Ishikawa (cell line): ENCODE results near the gene RNF227.

ENCODE experiments used
- CEBPB ChIP-seq: IDR thresholded peaks from 2 replicates; pipeline ENCODE4 v1.6.1; 2012
- CREB1 ChIP-seq: IDR thresholded peaks from 2 replicates; pipeline ENCODE4 v1.6.1; 2012; ENCODE audit warnings: low read depth
- EGR1 ChIP-seq: IDR thresholded peaks from 2 replicates; pipeline ENCODE4 v1.6.1; 2012
- EP300 ChIP-seq: IDR thresholded peaks from 2 replicates; pipeline ENCODE4 v1.6.1; 2012; ENCODE audit warnings: borderline replicate concordance
- FOXM1 ChIP-seq: IDR thresholded peaks from 2 replicates; pipeline ENCODE4 v1.6.1; 2012; ENCODE audit warnings: low read depth, borderline replicate concordance
- NFIC ChIP-seq: IDR thresholded peaks from 2 replicates; pipeline ENCODE4 v1.6.1; 2012
- RAD21 ChIP-seq: IDR thresholded peaks from 2 replicates; pipeline ENCODE4 v1.6.1; 2012; ENCODE audit warnings: low read depth
- TAF1 ChIP-seq: IDR thresholded peaks from 2 replicates; pipeline ENCODE4 v1.6.1; 2012; ENCODE audit warnings: low read depth, mild to moderate bottlenecking
- TCF12 ChIP-seq: IDR thresholded peaks from 2 replicates; pipeline ENCODE4 v1.6.1; 2012; ENCODE audit warnings: low read depth
- TEAD4 ChIP-seq: IDR thresholded peaks from 2 replicates; pipeline ENCODE4 v1.6.1; 2012
- YY1 ChIP-seq: IDR thresholded peaks from 2 replicates; pipeline ENCODE4 v1.6.1; 2012; ENCODE audit warnings: low read depth
- ZBTB7A ChIP-seq: IDR thresholded peaks from 2 replicates; pipeline ENCODE4 v1.6.1; 2012; ENCODE audit warnings: low read depth
- TF ChIP-seq, protein P1 (sequence below): IDR thresholded peaks from 2 replicates; pipeline ENCODE4 v1.6.1; 2012
- TF ChIP-seq, protein P2 (sequence below): IDR thresholded peaks from 2 replicates; pipeline ENCODE4 v1.6.1; 2012; ENCODE audit warnings: low read depth, mild to moderate bottlenecking
- TF ChIP-seq, protein P3 (sequence below): IDR thresholded peaks from 2 replicates; pipeline ENCODE4 v1.6.1; 2012

The RNF227 gene

DNA sequence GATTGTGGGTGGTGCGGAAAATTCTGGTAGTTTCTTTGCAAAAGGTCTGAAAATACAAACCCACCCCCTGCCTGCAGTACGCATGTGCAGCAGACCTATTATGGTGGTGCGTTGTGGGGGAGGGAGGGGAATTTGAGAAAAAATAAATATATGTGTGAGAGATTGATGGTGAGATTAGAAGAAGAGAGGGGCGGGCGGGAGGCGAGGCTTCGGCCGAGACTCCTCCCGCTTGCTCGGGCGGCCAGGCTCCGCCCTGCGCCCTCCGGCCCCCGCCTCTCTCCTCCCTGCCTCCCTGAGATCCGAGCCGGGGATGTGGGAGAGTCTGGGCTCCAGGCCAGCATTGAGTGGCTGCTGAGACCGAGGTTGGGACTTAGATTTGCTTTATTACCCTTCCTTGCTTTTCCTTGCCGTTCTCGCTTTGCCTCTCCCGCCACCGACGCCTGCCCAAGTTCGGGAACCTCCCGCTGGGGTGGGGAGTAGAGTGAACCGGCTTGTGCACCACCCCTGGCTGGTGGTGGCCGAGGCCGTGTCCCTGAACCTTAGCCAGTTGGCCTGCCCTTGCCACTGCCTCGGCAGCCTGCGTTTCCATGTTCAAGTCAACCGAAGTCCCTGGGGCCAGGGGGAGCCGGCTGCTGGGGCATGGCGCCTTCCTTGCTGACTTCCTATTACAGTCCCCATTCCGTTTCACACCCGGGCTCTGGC is 28.5 kb downstream of the RNF227 start:
- TF ChIP-seq EP300 (no peak; the same call in 1 of the 2 replicates), YY1 (0 out of 2 replicates have a peak, but pooled peaks have one; percentile 47), EGR1 (0 out of 2 replicates have a peak, but pooled peaks have one; percentile 8), TAF1 (peak; percentile 38; the same call in 1 of the 2 replicates), FOXM1 (0 out of 2 replicates have a peak, but pooled peaks have one; percentile 17), TCF12 (no peak), TEAD4 (no peak), ZBTB7A (0 out of 2 replicates have a peak, but pooled peaks have one; percentile 23), CREB1 (no peak), NFIC (peak; percentile 85)
- TF ChIP-seq, protein P1, sequence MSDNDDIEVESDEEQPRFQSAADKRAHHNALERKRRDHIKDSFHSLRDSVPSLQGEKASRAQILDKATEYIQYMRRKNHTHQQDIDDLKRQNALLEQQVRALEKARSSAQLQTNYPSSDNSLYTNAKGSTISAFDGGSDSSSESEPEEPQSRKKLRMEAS = peak; percentile 33; the same call in 1 of the 2 replicates

DNA sequence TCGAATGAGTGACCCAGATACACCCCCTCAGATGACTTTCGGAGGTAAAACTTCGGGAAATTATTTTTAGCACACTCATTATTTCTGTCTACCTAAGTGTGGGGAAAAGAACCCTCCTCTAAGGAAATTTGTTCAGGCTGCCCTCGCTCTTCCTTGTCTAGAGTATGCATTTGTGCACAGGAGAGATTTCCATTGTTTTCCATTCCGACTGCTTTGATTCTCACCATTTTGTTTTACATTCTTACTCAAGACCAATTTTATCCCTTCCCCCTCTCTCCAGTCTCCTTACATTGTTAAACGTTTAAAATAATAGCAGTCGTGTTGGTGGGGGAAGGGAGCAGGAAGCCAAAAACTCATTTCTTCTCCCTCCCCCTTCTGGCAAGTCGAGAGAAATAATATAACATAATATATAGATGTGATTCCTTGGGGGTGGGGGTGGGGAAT is 29.0 kb downstream of the RNF227 start:
- TF ChIP-seq, protein P2, sequence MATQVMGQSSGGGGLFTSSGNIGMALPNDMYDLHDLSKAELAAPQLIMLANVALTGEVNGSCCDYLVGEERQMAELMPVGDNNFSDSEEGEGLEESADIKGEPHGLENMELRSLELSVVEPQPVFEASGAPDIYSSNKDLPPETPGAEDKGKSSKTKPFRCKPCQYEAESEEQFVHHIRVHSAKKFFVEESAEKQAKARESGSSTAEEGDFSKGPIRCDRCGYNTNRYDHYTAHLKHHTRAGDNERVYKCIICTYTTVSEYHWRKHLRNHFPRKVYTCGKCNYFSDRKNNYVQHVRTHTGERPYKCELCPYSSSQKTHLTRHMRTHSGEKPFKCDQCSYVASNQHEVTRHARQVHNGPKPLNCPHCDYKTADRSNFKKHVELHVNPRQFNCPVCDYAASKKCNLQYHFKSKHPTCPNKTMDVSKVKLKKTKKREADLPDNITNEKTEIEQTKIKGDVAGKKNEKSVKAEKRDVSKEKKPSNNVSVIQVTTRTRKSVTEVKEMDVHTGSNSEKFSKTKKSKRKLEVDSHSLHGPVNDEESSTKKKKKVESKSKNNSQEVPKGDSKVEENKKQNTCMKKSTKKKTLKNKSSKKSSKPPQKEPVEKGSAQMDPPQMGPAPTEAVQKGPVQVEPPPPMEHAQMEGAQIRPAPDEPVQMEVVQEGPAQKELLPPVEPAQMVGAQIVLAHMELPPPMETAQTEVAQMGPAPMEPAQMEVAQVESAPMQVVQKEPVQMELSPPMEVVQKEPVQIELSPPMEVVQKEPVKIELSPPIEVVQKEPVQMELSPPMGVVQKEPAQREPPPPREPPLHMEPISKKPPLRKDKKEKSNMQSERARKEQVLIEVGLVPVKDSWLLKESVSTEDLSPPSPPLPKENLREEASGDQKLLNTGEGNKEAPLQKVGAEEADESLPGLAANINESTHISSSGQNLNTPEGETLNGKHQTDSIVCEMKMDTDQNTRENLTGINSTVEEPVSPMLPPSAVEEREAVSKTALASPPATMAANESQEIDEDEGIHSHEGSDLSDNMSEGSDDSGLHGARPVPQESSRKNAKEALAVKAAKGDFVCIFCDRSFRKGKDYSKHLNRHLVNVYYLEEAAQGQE = no peak
- peak; percentile 3; the same call in 1 of the 2 replicates for TF ChIP-seq RAD21

DNA sequence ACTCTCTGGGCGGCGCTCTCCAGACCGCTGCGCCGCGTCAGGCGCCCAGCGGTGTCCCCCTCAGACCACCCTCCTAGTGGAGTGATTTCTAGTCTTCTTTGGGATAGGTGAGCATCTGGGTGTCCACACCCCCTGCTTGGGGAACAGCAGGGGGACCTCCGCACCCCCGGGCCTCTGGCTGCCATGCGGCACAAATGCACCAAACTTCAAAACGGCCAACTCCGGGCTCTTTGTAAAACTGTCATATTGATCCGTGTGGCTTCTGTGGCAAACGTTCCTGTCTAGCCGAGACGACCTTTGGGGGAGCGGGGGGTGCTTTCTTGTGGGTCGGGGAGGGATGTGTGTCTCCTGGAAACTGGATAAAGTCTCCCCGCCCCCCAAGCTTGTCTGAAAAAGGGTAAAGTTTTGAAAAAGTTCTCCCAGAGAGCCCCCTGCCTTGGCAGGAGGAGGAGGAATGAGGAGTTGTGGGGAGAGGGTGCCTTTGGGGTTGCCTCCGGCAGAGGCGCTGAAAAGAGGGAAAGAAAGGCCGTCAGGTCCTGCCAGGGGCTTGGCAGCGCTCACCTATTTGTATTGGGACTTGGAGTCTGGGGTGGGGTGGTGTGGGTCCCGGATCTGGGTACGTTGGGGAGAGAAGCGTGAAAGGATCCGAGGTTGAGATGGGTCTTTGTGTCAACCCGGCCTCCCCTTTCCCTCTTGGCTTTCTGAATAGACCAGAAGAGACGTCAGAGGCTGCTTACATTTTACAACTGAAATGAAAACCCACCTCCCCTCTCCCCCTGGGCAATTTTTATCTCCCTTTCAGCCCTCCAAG is 29.7 kb downstream of the RNF227 start:
- no peak for TF ChIP-seq FOXM1
- no peak for TF ChIP-seq YY1
- TF ChIP-seq TEAD4 = no peak
- TF ChIP-seq, protein P3, sequence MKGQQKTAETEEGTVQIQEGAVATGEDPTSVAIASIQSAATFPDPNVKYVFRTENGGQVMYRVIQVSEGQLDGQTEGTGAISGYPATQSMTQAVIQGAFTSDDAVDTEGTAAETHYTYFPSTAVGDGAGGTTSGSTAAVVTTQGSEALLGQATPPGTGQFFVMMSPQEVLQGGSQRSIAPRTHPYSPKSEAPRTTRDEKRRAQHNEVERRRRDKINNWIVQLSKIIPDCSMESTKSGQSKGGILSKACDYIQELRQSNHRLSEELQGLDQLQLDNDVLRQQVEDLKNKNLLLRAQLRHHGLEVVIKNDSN = no peak
- no peak for TF ChIP-seq CREB1
- TF ChIP-seq EGR1 = no peak
- TF ChIP-seq, protein P2 = no peak
- no peak for TF ChIP-seq EP300
- TF ChIP-seq NFIC = no peak
- TF ChIP-seq TAF1 = no peak; the same call in 1 of the 2 replicates
- TF ChIP-seq CEBPB = no peak
- TF ChIP-seq RAD21 = no peak
- TF ChIP-seq, protein P1 = no peak
- no peak for TF ChIP-seq TCF12

DNA sequence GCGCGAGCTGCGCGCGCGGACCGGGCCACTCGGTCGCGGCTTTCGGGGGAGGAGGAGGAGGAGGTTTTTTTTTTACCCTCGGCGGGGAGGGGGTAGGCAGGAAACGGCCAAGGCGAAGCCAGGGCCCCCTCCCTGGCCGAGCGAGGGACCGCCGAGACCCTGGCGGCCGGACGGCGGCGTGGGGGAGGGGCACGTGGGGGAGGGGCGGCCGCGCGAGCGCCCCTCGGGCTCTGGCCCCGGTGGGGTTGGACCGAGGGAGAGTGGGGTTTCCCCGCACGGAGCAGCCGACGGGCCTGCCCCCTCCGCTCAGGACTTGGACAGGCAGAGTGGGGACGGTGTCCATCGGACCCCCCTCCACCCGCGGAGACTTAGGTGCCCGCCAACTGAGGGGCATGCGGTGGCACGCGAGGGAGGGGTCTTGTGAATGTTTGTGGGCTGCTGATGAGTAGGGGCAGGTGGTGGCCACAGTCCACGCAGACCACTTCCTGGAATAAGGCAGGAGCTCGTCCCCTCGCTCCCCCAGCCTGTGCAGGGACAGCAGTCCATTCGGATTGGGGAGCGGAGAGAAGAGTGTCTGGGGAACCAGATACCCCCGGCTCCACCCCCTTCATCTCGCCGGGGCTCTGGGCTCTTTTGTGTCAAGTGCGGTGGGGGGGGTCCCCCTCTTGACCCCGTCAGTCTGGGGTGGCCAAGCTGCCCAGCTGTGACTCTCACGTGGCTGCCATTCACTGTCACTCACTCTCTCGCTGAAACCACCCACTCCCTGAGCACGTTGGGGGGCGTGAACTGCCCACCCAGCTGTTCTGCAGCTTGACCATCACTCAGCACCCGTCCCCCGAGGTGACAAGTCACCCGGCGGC is 30.5 kb downstream of the RNF227 start:
- no peak for TF ChIP-seq EP300
- TF ChIP-seq NFIC = no peak
- no peak for TF ChIP-seq TEAD4
- TF ChIP-seq ZBTB7A = peak; percentile 86
- no peak; the same call in 1 of the 2 replicates for TF ChIP-seq TAF1
- TF ChIP-seq, protein P2 = no peak
- no peak for TF ChIP-seq CREB1
- TF ChIP-seq RAD21 = no peak
- peak; percentile 21; the same call in 1 of the 2 replicates for TF ChIP-seq TCF12
- TF ChIP-seq FOXM1 = no peak
- TF ChIP-seq, protein P1 = peak; percentile 71
- TF ChIP-seq, protein P3 = peak; percentile 57
- no peak for TF ChIP-seq CEBPB
- TF ChIP-seq YY1 = no peak
- no peak for TF ChIP-seq EGR1
